Measurements from ENCODE around the gene MCRIP2. TPM values are rescaled to one million over a fixed set of nuclear protein-coding genes. Genes with fewer than 3 reads are reported as not detected.
A peak's percentile ranks its signal among the peaks of the same experiment; 100 is the strongest.

MCRIP2 gene
- total RNA-seq, 4 donors from 2014 or later, result 61.3 to 124 (median 69.1) TPM

- no peaks in the 10 kb centered on the region for H3K27me3 ChIP-seq
- DNase-seq, result no peak
- peaks cover 6 to 7% of the 10 kb centered on the region in 2 donors for H3K4me1 ChIP-seq
- H3K4me3 ChIP-seq (replicated peaks in 1 of 3), result no peak overlapping the region
- TF ChIP-seq CTCF (IDR thresholded peaks at IDR 0.05), result no peak
- TF ChIP-seq POLR2A (IDR thresholded peaks at IDR 0.05), result no peak
- 93% methylated on average over 12 of the region's 12 CpGs for WGBS, 2 donors
- H3K9me3 ChIP-seq, result no peaks in the 10 kb centered on the region
- intact Hi-C loops (cut with DNase I), result no loop called here
- peaks cover 0 to 8% of the 10 kb centered on the region in 2 donors for H3K36me3 ChIP-seq
- H3K27ac ChIP-seq, result no peak overlapping the region
These were observed 12.4 kb downstream of the MCRIP2 start for GRCh38 chr16:654034-654433.

- H3K27ac ChIP-seq, result no peak overlapping the region
- intact Hi-C loops (cut with DNase I), result no loop called here
- peaks cover 0 to 2% of the 10 kb centered on the region in 2 donors for H3K36me3 ChIP-seq
- no peaks in the 10 kb centered on the region for H3K27me3 ChIP-seq
- H3K9me3 ChIP-seq, result no peaks in the 10 kb centered on the region
- peaks cover 5 to 12% of the 10 kb centered on the region in 2 donors for H3K4me1 ChIP-seq
- WGBS, 2 donors, result 94% methylated on average over 6 of the region's 22 CpGs; no CpG with 5 or more reads in 1 of the 2 donors
- TF ChIP-seq CTCF (IDR thresholded peaks at IDR 0.05), result no peak
- TF ChIP-seq POLR2A (IDR thresholded peaks at IDR 0.05), result no peak
- H3K4me3 ChIP-seq (replicated peaks in 1 of 3), result no peak overlapping the region
- no peak for DNase-seq
These were observed 15.9 kb downstream of the MCRIP2 start for GRCh38 chr16:657487-657886.

DNA sequence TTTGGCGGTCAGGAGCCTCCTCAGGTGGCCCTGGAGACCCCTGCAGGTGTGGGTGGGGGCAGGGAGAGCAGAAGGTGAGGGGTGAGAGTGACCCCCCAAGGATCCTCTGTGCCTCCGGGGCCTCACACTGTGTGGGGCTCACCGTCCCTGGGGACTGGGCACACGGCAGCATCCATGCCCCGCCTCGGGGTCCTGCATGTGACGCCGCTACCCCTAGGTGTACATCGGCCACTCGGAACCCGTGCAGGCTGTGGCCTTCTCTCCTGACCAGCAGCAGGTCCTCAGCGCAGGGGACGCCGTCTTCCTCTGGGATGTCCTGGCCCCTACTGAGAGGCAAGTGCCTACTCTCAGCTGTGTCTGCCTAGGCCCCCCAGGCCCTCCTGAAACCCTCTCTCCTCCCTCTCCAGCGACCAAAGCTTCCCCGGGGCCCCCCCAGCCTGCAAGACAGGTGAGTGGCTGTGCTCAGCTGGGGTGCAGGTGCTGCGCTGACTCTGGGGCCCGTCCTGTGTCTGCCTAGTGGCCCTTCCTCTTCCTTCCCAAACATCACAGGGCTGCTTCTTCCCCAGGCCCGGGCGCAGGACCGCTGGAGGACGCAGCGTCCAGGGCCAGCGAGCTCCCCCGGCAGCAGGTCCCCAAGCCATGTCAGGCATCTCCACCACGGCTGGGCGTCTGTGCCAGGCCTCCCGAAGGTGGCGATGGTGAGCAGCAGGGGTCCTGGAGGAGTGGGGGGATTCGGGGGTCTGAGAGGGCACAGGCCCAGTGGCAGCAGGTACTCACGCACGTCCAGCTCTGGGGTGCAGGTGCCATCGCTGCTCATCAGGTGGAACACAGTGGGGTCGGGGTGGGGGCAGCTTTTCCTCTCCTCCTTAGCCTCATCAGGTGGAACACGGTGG, 17.3 kb downstream of the MCRIP2 start:
- Histone ChIP-seq H3K4me3 (replicated peaks in 1 of 3) (no peak overlapping the region), H3K27ac (no peak overlapping the region), H3K9me3 (no peaks in the 10 kb centered on the region), H3K4me1 (peaks cover 5 to 12% of the 10 kb centered on the region in 2 donors), H3K27me3 (no peaks in the 10 kb centered on the region), H3K36me3 (no peaks in the 10 kb centered on the region)
- DNase-seq, result no peak
- TF ChIP-seq CTCF (IDR thresholded peaks at IDR 0.05) (no peak), POLR2A (IDR thresholded peaks at IDR 0.05) (no peak)
- intact Hi-C loops (cut with DNase I), result no loop called here
- 90 to 95% methylated on average over 20 to 29 of the region's 35 CpGs for WGBS, 2 donors

DNA sequence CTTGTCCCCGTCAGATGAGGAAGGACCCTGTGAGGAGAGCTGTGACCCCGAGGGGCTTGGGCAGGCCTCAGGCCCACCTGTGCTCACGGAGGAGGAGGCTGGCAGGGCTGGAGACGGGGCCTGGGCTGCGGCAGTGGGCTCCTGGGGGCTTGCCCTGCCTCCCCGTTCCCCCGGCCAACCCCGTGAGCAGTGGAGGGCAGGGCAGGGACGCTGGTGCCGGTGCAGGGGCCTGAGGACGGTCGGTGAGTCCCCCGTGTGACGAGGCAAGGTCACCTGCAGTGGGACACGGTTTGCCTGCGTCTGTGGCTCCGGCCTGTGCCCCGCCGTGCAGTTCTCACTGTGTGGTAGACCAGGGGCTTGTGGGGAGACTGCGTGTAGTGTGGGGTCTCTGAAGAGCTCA, 18.0 kb downstream of the MCRIP2 start:
- no peak for DNase-seq
- 91 to 100% methylated on average over 1 to 8 of the region's 20 CpGs for WGBS, 2 donors
- TF ChIP-seq CTCF (IDR thresholded peaks at IDR 0.05) (no peak), POLR2A (IDR thresholded peaks at IDR 0.05) (no peak)
- H3K4me1 ChIP-seq, result peaks cover 5 to 12% of the 10 kb centered on the region in 2 donors
- no peak overlapping the region for H3K4me3 ChIP-seq (replicated peaks in 1 of 3)
- H3K9me3 ChIP-seq, result no peaks in the 10 kb centered on the region
- no peak overlapping the region for H3K27ac ChIP-seq
- no peaks in the 10 kb centered on the region for H3K27me3 ChIP-seq
- intact Hi-C loops (cut with DNase I), result no loop called here
- no peaks in the 10 kb centered on the region for H3K36me3 ChIP-seq

- TF ChIP-seq CTCF (IDR thresholded peaks at IDR 0.05) (no peak), POLR2A (IDR thresholded peaks at IDR 0.05) (no peak)
- intact Hi-C loops (cut with DNase I), result no loop called here
- H3K4me3 ChIP-seq (replicated peaks in 1 of 3), result no peak overlapping the region
- no peaks in the 10 kb centered on the region for H3K36me3 ChIP-seq
- H3K4me1 ChIP-seq, result peaks cover 5 to 12% of the 10 kb centered on the region in 2 donors
- H3K27me3 ChIP-seq, result no peaks in the 10 kb centered on the region
- DNase-seq, result no peak
- H3K27ac ChIP-seq, result peak overlapping the region in 1 of 3 donors; percentile 63
- H3K9me3 ChIP-seq, result no peaks in the 10 kb centered on the region
- WGBS, 2 donors, result 48 to 71% methylated on average over 2 to 5 of the region's 6 CpGs
These were observed 18.5 kb downstream of the MCRIP2 start for GRCh38 chr16:660132-660458.

All from thyroid gland (tissue), 4 donors.